Activated CD8-positive, alpha-beta T cell treated with anti-CD3 and anti-CD28 coated beads, Interleukin-2, amount 10 ng/mL, durations not matched to agents 7 days and 5 days (primary cell): ENCODE data around the gene ARMC6. TPM values are rescaled to one million over a fixed set of nuclear protein-coding genes. Genes with fewer than 3 reads are reported as not detected.
"Not testable (repeated sequence)": the region's sequence is repeated elsewhere in the genome, so short reads cannot be mapped to it uniquely, and the experiment has no call there.

Source experiments
- ATAC-seq: fragments of 150-1000 bp; cut with Tn5 transposase; one replicate; pipeline ENCODE4 v1.10.0; 2021; ENCODE audit warnings: moderate library complexity
- CTCF ChIA-PET: fragments of 350-600 bp; sonication (Branson Sonifier 250); formaldehyde crosslinking; loops from one replicate; lab custom pipeline; 2021; ENCODE audit warnings: antibody characterized with exemption; lab: Charles Lee
- POLR2A ChIA-PET: fragments of 350-600 bp; sonication (Branson Sonifier 250); formaldehyde crosslinking; loops from one replicate; lab custom pipeline; 2021; ENCODE audit warnings: antibody characterized with exemption; lab: Charles Lee
- DNase-seq: peaks from one replicate; pipeline ENCODE4 v3.0.0-alpha.2; 2020
- H3K27ac Mint-ChIP-seq: one replicate; pipeline ENCODE4 v1.8.0; 2021; ENCODE audit warnings: mild to moderate bottlenecking, mixed read lengths
- H3K27me3 Mint-ChIP-seq: one replicate; pipeline ENCODE4 v1.8.0; 2021; ENCODE audit warnings: low read depth, mixed read lengths
- H3K36me3 Mint-ChIP-seq: one replicate; pipeline ENCODE4 v1.8.0; 2021; ENCODE audit warnings: low read depth, mixed read lengths
- H3K4me1 Mint-ChIP-seq: one replicate; pipeline ENCODE4 v1.8.0; 2021; ENCODE audit warnings: low read depth, mixed read lengths
- H3K4me3 Mint-ChIP-seq: one replicate; pipeline ENCODE4 v1.8.0; 2021; ENCODE audit warnings: mild to moderate bottlenecking, mixed read lengths
- H3K9me3 Mint-ChIP-seq: one replicate; pipeline ENCODE4 v1.8.0; 2022; ENCODE audit warnings: mixed read lengths; ENCODE audit not compliant: insufficient read depth
- total RNA-seq, 2 experiments: library from RNA; stranded (reverse); gene quantifications; one replicate each; pipeline ENCODE4 v1.2.3, GENCODE V29; 2021

ARMC6 gene
- total RNA-seq, 2 experiments from 2014 or later: 33.4 to 35.4 TPM

DNA sequence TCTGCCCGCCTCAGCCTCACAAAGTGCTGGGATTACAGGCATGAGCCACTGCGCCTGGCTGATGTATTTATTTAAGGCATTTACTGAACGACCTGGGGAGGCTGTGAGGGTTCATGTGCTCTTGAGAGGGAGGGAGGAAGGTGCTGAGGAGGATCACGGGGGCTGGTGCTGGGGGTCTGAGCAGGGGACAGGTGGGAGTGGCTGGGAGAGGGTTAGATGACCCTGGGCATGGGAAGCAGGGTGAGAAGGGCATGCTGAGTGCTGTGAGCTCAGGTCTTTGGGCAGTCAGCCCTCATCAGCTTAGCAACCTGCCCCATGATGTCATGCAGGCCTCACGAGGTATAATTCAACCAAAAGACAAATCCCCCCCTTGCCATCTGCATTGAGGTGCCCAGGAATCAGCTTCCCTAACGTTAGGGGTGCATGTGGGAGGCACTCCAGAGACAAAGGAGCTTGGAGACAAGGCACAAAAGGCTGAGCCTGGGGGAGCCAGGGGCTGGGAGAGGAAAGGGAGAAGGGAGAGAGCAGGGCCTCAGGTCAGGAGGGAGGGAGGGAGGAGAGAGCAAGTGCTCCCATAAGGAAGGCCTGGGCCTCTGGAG, 36.5 kb upstream of the ARMC6 start:
- Mint-ChIP-seq H3K27ac (no peak overlapping the region), H3K4me3 (no peak overlapping the region), H3K9me3 (no peaks in the 10 kb centered on the region), H3K27me3 (no peaks in the 10 kb centered on the region), H3K36me3 (peaks cover 53% of the 10 kb centered on the region), H3K4me1 (peaks cover 31% of the 10 kb centered on the region)
- ATAC-seq (no peak), DNase-seq (no peak)
- ChIA-PET POLR2A (no interaction called here), CTCF (no interaction called here)

DNA sequence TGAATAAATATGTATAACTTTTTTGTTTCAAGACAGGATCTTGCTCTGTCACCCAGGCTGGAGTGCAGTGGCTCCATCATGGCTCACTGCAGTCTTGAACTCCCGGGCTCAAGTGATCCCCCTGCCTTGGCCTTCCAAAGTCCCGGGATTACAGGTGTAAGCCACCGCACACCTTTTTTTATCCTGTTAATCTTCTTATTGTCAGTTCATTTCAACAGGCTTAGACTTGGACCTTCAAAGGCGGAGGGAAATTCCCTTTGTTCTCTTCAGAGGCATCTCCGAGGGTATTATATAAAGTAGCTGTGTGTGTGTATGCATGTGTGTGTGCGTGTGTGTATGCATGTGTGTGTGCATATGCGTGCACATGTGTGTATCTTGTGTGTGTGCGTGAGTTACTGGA, 35.1 kb upstream of the ARMC6 start:
- Mint-ChIP-seq H3K27ac (peak overlapping the region; percentile 21), H3K4me1 (peaks cover 31% of the 10 kb centered on the region), H3K9me3 (no peaks in the 10 kb centered on the region), H3K36me3 (peaks cover 54% of the 10 kb centered on the region), H3K4me3 (no peak overlapping the region), H3K27me3 (no peaks in the 10 kb centered on the region)
- ATAC-seq (no peak), DNase-seq (no peak)
- POLR2A ChIA-PET: interaction anchor here (1.0 kb wide), 1 partner anchor 8 kb away, joined by 3 read pairs; no protein-coding TSS in a partner anchor
- CTCF ChIA-PET: no interaction called here

DNA sequence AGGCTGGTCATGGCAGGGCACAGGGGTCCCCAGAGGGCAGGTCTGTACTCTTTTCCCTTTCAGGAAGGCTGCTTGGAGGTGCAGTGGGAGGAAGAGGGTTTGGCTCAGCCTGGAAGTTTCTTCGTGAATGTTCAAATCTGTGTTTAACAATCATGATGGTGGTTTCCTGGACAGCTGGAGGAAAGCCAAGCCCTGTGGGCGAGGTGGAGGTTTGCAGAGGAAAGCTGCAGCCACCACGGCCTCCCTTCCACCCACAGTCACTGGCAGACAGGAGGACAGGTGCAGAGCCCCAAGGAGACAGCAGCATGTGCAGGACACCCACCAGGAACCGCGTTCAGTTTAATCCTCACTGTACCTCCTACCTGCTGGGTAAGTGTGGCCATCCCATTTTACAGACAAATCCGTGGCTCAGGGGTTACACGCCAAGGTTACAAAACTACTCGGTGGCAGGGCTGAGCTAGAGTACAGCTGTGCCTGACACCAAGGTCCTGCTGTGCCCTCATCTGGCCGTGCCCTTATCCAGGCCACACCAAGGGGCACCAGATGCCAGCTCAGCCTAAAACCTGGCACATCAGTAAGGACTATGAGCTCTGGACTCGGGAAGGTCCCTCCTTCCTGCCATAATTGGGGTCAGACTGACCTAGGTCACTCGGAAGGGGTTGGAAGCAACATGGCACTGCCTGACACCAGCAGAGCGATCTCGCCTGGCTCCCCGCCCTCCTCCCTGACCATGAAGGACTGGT, 34.2 kb upstream of the ARMC6 start:
- CTCF ChIA-PET: interaction anchor here (0.9 kb wide), 1 partner anchor 13 kb away, joined by 3 read pairs; no protein-coding TSS in a partner anchor
- H3K4me3 Mint-ChIP-seq: no peak overlapping the region
- no peaks in the 10 kb centered on the region for H3K9me3 Mint-ChIP-seq
- peak; percentile 18 for ATAC-seq
- peaks cover 31% of the 10 kb centered on the region for H3K4me1 Mint-ChIP-seq
- H3K27me3 Mint-ChIP-seq: no peaks in the 10 kb centered on the region
- POLR2A ChIA-PET: interaction anchor here (0.7 to 1.0 kb wide), 2 partner anchors 9 kb away, joined by 3 read pairs; no protein-coding TSS in a partner anchor
- peaks cover 49% of the 10 kb centered on the region for H3K36me3 Mint-ChIP-seq
- no peak for DNase-seq
- peak overlapping the region; percentile 21 for H3K27ac Mint-ChIP-seq

DNA sequence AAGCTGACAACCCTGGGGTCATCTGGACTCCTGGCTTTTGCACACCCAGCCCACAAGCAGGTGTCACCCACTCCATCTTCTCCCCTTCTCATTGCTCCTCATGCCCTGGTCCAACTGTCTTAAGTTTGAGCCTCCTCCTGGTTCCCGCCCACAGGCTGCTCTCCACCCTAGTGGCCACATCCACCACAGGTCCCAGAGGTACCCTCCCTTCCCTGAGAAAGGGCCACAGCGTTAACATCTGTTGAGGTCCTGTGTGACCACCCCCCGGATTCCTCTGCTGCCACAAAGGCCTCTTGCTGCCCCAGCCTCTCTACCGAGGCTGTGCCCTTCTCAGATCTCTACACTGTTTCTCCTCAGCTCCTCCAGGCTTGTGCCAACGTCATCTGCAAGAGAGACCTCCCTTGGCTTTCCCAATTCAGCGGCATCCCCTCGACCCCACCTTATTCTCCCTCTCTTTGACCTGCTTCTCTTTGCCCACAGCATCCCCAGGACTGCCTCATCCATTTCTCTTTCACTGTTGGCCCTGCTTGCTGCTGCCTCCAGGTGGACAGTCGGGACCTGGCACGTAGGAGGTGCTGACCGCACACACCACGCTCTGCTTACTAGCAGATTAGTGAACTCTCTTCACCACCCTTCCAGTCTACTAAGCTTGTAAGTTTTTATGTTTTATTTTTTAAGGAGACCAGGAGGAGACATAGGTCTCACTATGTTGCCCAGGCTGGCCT, 33.3 kb upstream of the ARMC6 start:
- POLR2A ChIA-PET: interaction anchor here (1.1 kb wide), 1 partner anchor 17 kb away, joined by 3 read pairs; no protein-coding TSS in a partner anchor
- H3K9me3 Mint-ChIP-seq: no peaks in the 10 kb centered on the region
- CTCF ChIA-PET: interaction anchor here (0.9 kb wide), 1 partner anchor 13 kb away, joined by 3 read pairs; no protein-coding TSS in a partner anchor
- no peaks in the 10 kb centered on the region for H3K27me3 Mint-ChIP-seq
- no peak overlapping the region for H3K4me3 Mint-ChIP-seq
- DNase-seq: no peak
- peaks cover 31% of the 10 kb centered on the region for H3K4me1 Mint-ChIP-seq
- H3K27ac Mint-ChIP-seq: peak overlapping the region; percentile 44
- peaks cover 55% of the 10 kb centered on the region for H3K36me3 Mint-ChIP-seq
- ATAC-seq: no peak

DNA sequence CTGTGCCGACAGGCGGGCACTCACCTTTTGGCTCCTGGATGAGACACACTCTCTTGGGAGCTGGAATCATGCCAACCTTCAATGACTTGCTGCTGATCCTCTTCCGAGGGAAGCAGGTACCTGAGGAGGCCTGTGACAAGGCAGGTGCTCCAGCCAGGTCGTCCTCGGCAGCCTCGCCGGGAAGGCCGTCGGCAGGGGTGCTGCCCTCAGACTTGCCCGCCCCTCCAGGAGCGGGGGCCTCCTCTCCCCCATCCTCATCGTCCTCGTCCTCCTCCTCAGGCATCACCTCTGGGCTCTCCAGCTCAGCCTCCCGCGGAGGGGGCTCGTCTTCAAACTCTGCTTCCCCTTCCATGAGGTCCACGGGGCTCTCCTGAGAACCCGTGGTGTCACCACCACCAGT, 29.3 kb upstream of the ARMC6 start:
- ATAC-seq (no peak), DNase-seq (no peak)
- CTCF ChIA-PET: no interaction called here
- Mint-ChIP-seq H3K4me1 (peaks cover 23% of the 10 kb centered on the region), H3K27ac (no peak overlapping the region), H3K36me3 (peaks cover 67% of the 10 kb centered on the region), H3K9me3 (no peaks in the 10 kb centered on the region), H3K4me3 (no peak overlapping the region), H3K27me3 (no peaks in the 10 kb centered on the region)
- POLR2A ChIA-PET: interaction anchor here (1.2 kb wide), 1 partner anchor 13 kb away, joined by 3 read pairs; no protein-coding TSS in a partner anchor

DNA sequence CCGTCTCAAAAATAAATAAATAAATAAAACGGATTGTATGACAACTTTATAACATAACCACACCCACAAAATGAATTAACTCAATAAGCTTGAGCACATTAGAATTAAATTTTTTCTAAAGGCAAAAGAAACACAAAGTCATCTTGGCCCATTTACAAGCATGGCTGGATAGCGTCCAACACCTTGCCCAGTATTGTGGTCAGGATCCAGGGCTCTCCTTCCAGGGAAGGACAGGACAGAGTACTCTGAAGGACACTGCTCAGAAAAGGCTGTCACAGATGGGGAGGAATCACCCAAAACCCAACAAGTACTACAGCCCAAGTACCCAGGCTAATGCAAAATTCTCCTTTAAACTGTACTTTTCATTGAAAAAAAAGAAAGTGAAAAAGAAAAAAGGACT, 27.2 kb upstream of the ARMC6 start:
- DNase-seq (no peak), ATAC-seq (no peak)
- Mint-ChIP-seq H3K4me1 (peaks cover 5% of the 10 kb centered on the region), H3K36me3 (peaks cover 61% of the 10 kb centered on the region), H3K27me3 (no peaks in the 10 kb centered on the region), H3K4me3 (no peak overlapping the region), H3K27ac (no peak overlapping the region), H3K9me3 (no peaks in the 10 kb centered on the region)
- CTCF ChIA-PET: no interaction called here
- POLR2A ChIA-PET: no interaction called here

DNA sequence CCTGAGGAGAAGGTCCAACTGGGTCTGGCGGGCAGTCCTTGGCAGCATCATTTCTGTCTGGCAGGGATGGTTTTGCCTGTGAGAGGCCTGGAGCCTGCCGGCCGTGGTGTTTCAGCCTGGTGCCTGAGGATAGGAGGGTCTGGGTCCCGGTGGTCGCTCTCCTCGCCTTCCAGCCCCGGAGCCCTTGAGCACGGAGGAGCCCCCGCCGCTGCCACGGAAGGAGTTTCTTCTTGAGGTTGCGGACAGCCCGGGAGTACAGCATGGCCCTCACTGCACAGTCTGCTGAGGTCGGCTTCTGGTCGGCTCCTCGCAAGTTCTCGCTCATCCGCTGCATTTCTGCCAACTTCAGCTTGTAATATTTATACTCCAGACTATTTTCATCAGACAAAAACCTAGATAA, 23.5 kb upstream of the ARMC6 start:
- no peaks in the 10 kb centered on the region for H3K27me3 Mint-ChIP-seq
- ChIA-PET POLR2A (no interaction called here), CTCF (no interaction called here)
- no peak for ATAC-seq
- H3K9me3 Mint-ChIP-seq: no peaks in the 10 kb centered on the region
- peaks cover 51% of the 10 kb centered on the region for H3K36me3 Mint-ChIP-seq
- H3K27ac Mint-ChIP-seq: no peak overlapping the region
- DNase-seq: no peak
- no peaks in the 10 kb centered on the region for H3K4me1 Mint-ChIP-seq
- H3K4me3 Mint-ChIP-seq: no peak overlapping the region

DNA sequence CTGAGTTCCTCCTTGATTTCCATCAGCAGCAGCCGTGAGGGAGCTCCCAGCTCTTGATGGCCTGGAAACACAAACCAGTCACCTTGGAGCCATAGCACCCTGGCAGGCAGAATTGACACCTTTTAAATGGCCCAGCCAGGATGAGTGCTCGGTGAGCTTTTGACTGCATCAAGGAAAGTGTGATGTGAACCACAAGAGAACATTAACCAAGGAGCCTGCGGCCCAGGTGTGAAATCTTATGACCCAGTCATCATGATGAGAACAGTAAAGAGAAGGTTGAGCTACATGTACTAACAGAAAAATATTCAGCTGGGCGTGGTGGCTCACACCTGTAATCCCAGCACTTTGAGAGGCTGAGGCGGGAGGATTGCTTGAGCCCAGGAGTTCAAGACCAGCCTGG, 22.9 kb upstream of the ARMC6 start:
- H3K27ac Mint-ChIP-seq: no peak overlapping the region
- no peaks in the 10 kb centered on the region for H3K9me3 Mint-ChIP-seq
- H3K4me3 Mint-ChIP-seq: no peak overlapping the region
- ATAC-seq (no peak), DNase-seq (no peak)
- H3K4me1 Mint-ChIP-seq: no peaks in the 10 kb centered on the region
- no peaks in the 10 kb centered on the region for H3K27me3 Mint-ChIP-seq
- peaks cover 48% of the 10 kb centered on the region for H3K36me3 Mint-ChIP-seq
- ChIA-PET CTCF (no interaction called here), POLR2A (no interaction called here)

DNA sequence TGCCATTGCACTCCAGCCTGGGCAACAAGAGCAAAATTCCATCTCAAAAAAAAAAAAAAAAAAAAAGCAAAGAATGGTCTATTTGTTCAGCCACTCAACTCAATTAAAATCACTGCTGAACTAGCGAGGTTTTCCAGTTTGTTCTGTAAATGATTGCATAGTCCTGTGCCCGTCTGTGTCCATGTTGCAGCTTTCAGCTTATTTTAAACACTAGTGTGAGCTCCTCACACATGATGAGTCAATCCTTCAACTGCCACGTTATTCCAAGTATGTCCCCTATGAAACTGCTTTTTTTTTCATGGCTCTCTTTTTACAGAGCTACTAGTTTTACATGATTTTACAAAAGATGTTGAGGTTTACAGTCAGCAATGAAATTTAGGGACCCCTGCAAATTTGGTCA, 12.3 kb upstream of the ARMC6 start:
- peaks cover 31% of the 10 kb centered on the region for H3K4me1 Mint-ChIP-seq
- ATAC-seq (no peak), DNase-seq (no peak)
- no peaks in the 10 kb centered on the region for H3K27me3 Mint-ChIP-seq
- H3K27ac Mint-ChIP-seq: no peak overlapping the region
- ChIA-PET CTCF (interaction anchor here (0.6 kb wide), 3 partner anchors 17 to 228 kb away, joined by 3 read pairs; no protein-coding TSS in a partner anchor), POLR2A (no interaction called here)
- H3K36me3 Mint-ChIP-seq: peaks cover 65% of the 10 kb centered on the region
- no peaks in the 10 kb centered on the region for H3K9me3 Mint-ChIP-seq
- no peak overlapping the region for H3K4me3 Mint-ChIP-seq

DNA sequence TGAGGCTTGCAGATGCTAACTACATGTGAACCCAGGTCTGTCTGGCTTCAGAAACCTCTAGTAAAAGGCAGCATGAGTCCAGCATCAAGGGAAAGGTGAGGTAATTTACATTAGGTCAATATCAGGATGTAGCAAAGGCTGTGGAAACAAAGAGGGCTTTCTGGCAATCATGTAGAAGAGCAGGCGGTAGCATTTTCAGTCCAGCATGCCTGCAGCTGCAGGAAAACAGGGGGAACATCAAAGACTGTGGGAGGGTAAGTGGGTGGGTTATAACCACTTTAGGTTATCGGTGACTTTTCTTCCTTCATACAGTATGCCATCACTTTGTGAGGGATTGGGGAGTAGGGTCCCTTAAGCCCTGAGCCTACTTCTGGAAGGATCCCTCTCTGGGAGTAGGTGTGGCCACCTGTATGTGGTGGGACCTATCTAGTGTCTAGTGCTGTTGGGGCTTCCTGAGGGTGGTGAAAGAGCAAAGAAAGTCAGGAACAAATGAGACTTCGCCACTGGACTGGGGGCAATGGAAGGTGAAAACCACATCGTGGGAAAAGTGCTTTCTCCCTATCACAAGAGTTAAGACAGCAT, 10.9 kb upstream of the ARMC6 start:
- H3K9me3 Mint-ChIP-seq: no peaks in the 10 kb centered on the region
- DNase-seq (no peak), ATAC-seq (no peak)
- peak overlapping the region; percentile 46 for H3K27ac Mint-ChIP-seq
- CTCF ChIA-PET: no interaction called here
- no peak overlapping the region for H3K4me3 Mint-ChIP-seq
- H3K4me1 Mint-ChIP-seq: peaks cover 36% of the 10 kb centered on the region
- POLR2A ChIA-PET: no interaction called here
- H3K36me3 Mint-ChIP-seq: peaks cover 66% of the 10 kb centered on the region
- H3K27me3 Mint-ChIP-seq: no peaks in the 10 kb centered on the region

DNA sequence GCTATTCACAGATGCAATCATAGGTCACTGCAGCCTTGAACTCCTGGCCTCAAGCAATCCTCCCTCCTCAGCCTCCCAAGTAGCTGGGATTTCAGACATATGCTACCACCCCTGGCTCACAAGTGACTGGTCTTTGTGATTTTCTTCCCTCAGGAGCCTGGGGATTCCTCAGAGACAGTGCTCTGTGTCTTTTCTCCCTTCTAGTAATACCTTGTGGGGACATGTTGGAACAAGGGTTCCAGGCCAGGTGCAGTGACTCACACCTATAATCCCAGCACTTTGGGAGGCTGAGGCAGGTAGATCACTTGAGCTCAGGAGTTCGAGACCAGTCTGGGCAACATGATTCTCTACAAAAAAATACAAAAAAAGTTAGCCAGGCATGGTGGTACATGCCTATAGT, 10.0 kb upstream of the ARMC6 start:
- ATAC-seq: not testable (repeated sequence)

More for the DNA sequence above, 10.0 kb upstream of the ARMC6 start:
- H3K27me3 Mint-ChIP-seq, H3K27ac Mint-ChIP-seq, CTCF ChIA-PET, POLR2A ChIA-PET, H3K9me3 Mint-ChIP-seq, DNase-seq, H3K4me3 Mint-ChIP-seq: not testable (repeated sequence)
- Mint-ChIP-seq H3K36me3 (peaks cover 67% of the 10 kb centered on the region), H3K4me1 (peaks cover 36% of the 10 kb centered on the region)
